Astrocyte (in vitro differentiated cells and primary cell): ENCODE results near the gene HEATR1. TPM values are rescaled to one million over a fixed set of nuclear protein-coding genes. Genes with fewer than 3 reads are reported as not detected.

ENCODE experiments used
- total RNA-seq: library from RNA; stranded (reverse); gene quantifications from 2 replicates; pipeline ENCODE4 v1.2.1, GENCODE V29; 2021

Gene HEATR1
- total RNA-seq, 1 donor from 2014 or later, result 43.3 TPM

Other genes starting within 250 kb of the HEATR1 start
- 0.98 and 2.2 TPM in 2 replicates for gene EDARADD, start 210.2 kb downstream of the HEATR1 start, total RNA-seq
- 23.1 and 27.9 TPM in 2 replicates for gene LGALS8, start 80.5 kb downstream of the HEATR1 start, total RNA-seq
- gene ACTN2, start 82.0 kb upstream of the HEATR1 start, total RNA-seq, result 0.89 and 0.99 TPM in 2 replicates
- 35.8 and 38.7 TPM in 2 replicates for gene MTR, start 190.8 kb upstream of the HEATR1 start, total RNA-seq